Dermis microvascular lymphatic vessel endothelial cell (primary cell): ENCODE measurements around the gene LTF. TPM values are rescaled to one million over a fixed set of nuclear protein-coding genes. Genes with fewer than 3 reads are reported as not detected.
"Not testable (repeated sequence)": the region's sequence is repeated elsewhere in the genome, so short reads cannot be mapped to it uniquely, and the experiment has no call there.

Experiments used
- DNase-seq, 2 donors: peaks; one replicate each; pipeline versions ENCODE4 v3.0.0 to v3.0.0-alpha.2; 2010; ENCODE audit warnings: low read depth in 2 of 2
- total RNA-seq: library from RNA; depleted of rRNA; stranded (reverse); fragments of >200 nt; gene quantifications from 2 replicates; pipeline ENCODE4 v1.2.1, GENCODE V29; 2014

The LTF gene
- total RNA-seq, 1 donor from 2014 or later, result 0.26 TPM

GRCh38 chr3:46395766-46396530 lies 68.8 kb downstream of the LTF start:
- no peak for DNase-seq

DNA sequence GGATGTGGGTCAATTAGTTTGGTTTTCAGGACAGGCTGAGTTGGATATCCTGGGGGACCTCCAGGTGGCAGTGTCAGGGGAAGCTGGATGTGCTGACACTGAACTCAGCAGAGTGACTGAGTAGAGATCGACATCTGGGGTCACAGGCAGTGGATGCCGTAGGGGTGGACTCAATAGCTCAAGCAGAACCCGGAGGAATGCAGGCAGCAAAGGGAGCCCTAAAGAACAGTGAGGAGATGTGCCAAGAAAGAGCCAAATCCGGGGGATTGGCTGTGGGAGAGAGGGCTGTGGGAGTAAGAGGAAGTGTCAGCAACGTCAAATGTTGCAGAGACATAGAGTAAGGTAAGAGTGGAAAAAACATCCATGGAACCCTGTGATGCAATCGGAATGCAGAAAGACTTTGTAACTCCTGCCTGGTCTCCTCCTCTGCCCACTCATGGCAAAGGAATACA lies 69.5 kb downstream of the LTF start:
- DNase-seq, result no peak

DNA sequence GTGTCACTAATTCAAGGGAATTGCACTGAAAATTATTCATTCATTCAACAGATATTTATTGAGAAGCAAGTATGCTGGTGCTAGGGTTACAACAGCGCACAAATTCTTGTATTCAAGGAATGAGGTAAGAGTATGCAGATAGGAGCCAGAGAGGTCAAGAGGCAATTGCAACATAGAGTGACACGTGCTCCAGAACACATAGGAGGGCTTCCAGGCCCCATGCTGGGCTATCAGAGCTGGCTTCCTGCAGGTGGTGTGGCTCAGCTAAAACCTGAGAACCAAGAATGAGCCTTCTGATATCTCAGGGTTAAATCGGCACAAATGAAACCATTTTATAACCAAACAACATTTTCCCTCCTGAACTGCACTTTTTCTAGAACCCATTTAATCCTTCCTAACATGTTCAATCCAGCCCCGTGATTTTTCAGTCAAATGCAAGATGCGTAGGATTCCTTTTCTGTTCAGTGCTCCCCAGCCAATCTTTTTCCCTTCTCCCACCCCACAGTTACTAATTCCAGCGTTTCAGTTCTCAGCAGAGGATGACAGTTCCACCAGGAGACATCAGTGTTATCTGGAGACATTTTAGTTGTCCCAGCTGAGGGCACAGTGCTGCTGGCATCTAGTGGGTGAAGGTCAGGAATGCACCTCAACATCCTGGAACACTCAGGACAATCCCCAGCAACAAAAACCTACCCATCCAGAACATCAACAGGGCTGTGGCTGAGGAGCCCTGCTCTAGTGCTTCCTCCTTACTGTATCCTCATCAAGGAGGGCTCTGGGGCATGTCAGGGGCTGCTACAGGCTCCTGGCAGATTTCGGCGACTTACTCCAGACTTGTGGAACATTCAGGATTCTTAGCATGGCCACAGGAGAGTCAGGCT lies 70.9 kb downstream of the LTF start:
- DNase-seq, result no peak

DNA sequence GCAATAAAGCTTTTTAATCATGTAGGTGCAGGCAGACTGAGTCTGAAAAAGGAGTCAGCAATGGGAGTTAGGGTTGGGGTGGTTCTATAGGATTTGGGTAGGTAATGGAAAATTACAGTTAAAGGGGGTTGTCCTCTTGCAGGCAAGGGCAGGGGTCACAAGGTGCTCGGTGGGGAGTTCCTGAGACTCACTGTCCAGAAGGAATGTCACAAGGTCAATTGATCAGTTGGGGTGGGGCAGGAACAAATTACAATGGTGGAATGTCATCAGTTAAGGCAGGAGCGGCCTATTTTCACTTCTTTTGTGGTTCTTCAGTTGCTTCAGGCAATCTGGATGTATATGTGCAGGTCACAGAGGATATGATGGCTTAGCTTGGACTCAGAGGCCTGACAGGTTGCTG lies 71.7 kb downstream of the LTF start:
- DNase-seq, result no peak

DNA sequence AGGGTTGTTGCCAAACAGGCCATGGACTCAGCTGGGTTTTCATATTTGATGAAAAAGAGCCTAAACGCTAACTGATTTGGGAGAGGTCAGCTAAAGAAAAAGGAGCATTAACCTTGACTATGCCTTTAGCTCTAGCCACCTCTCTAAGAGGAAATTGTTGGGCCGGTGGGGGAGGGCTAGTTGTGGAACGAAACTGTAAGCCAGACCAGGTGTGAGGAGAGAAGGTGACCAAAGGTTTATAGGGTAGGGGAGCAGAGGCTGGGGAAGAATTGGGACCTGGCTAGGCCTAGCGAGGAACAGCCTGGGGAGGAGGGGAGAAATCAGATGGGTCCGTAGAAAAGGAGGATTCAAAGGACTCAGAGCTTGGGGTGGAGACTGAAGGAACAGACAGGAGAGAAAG lies 73.2 kb downstream of the LTF start:
- not testable (repeated sequence) for DNase-seq

DNA sequence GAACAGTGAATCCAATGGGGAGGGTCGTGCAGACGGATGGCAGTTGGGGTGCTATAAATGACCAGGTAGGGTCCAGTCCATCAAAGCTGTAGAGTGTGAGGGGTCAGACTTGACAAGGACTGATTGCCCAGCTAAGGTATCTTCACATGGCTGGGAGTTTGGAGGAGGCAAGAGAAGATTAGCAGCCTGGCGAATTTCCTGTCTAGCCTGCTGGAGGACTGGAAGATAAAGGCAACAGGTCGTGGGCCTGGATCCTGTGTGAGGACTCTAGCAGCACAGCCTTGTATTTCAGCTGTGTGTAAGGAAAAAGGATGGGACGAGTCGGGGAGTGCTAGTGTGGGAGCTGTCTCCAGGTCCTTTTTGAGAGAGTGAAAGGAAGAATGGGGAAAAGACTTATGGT lies 75.4 kb downstream of the LTF start:
- no peak for DNase-seq

DNA sequence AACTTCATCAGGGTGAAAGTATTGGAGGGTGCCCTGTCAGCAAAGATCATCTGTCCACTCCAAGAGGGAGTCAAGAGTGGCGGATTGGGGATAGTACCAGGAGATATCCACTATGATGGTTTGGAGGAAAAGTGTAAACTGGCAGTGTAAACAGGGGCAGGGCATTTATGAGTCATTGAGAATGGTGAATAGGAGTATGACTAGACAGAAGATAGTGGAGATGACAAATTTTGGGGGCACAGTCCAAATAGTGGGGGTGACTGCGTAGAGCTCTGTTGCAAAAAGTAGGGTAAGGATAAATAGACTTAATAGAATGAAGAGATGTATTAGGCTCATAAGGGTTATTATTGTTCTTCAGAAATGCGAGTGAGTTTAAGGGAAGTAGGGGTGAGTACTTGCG lies 75.9 kb downstream of the LTF start:
- not testable (repeated sequence) for DNase-seq

DNA sequence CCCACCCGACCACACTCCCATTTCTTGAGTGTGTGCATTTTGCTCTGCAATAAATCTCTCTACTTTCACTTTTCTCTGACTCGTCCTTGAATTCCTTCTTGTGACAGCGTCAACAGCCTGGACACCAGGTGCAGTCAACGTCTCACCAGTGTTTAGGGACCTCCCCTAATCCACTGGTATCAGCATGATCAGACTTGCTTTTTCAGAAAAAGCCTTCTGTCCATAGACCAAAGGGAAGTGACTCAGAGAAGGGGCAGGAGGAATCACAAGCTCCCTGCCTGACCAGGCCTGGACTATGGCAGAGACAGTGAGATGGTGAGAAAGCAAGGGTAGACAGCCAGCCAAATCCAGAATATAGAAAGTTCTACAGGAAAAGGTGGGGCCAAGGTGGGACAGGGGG lies 78.5 kb downstream of the LTF start:
- peak in 1 of 2 donors; percentile 82 for DNase-seq

Other genes starting within 250 kb of the LTF start
- gene CCR3, start 222.4 kb downstream of the LTF start, total RNA-seq, result not detected in 2 replicates
- not detected in 2 replicates for gene CCR2, start 110.8 kb downstream of the LTF start, total RNA-seq
- not detected in 2 replicates for gene CCR5, start 94.0 kb downstream of the LTF start, total RNA-seq
- 1.3 TPM in 2 replicates for gene CCRL2, start 57.6 kb downstream of the LTF start, total RNA-seq
- not detected in 2 replicates for gene RTP3, start 33.1 kb upstream of the LTF start, total RNA-seq
- gene LRRC2, start 101.4 kb upstream of the LTF start, total RNA-seq, result under 0.01 and 0.13 TPM in 2 replicates
- not detected in 2 replicates for gene FAM240A, start 147.6 kb upstream of the LTF start, total RNA-seq
- gene ALS2CL, start 228.8 kb upstream of the LTF start, total RNA-seq, result 4.9 and 5.4 TPM in 2 replicates
- under 0.01 TPM in 1 of 2 replicates, not detected in the other for gene TMIE, start 236.5 kb upstream of the LTF start, total RNA-seq